ENCODE measurements around the gene HK1. TPM values are rescaled to one million over a fixed set of nuclear protein-coding genes. Genes with fewer than 3 reads are reported as not detected.

The HK1 gene
- total RNA-seq, 2 experiments from 2014 or later = 13.1 to 31.5 TPM

- Histone ChIP-seq H3K9me2 (ENCODE audit: insufficient read depth, low read length) (no peaks in the 10 kb centered on the region), H3K36me3 (ENCODE audit: insufficient read depth, low read length) (no peaks in the 10 kb centered on the region), H3K79me2 (ENCODE audit: insufficient read depth, low read depth, low read length) (no peaks in the 10 kb centered on the region), H3K9me3 (ENCODE audit: low read length) (no peaks in the 10 kb centered on the region), H3K4me2 (ENCODE audit: low read length) (peak overlapping the region; percentile 61), H2AFZ (ENCODE audit: low read length) (no peak overlapping the region), H3K27ac (ENCODE audit: low read depth, low read length, poor library complexity, severe bottlenecking) (peak overlapping the region; percentile 63), H3K4me1 (ENCODE audit: insufficient read depth, low read length, poor library complexity, severe bottlenecking) (peaks cover 51% of the 10 kb centered on the region), H4K20me1 (ENCODE audit: insufficient read depth, low read length) (no peaks in the 10 kb centered on the region), H3K4me3 (ENCODE audit: low read depth, low read length, poor library complexity, severe bottlenecking) (no peak overlapping the region)
- no TSS peak for BruUV-seq (replicated peaks)
- TF ChIP-seq EZH2phosphoT487 (IDR thresholded peaks at IDR 0.05; ENCODE audit: borderline replicate concordance, low read depth, low read length) (no peak), CTCF (conservative IDR thresholded peaks at IDR 0.05; ENCODE audit: low read length) (no peak)
- intact Hi-C loops (cut with micrococcal nuclease; ENCODE audit: unreplicated experiment) = loop anchor here (2.0 kb wide), 1 partner anchor 27 kb away; no protein-coding TSS in a partner anchor
- CTCF ChIA-PET (ENCODE audit: unreplicated experiment) = no interaction called here
- no peak for DNase-seq (ENCODE audit: low spot score)
- POLR2A ChIA-PET = interaction anchor here (0.6 kb wide), 1 partner anchor 237 kb away, joined by 4 read pairs; no protein-coding TSS in a partner anchor
Measured at GRCh38 chr10:69345890-69346474, 67.7 kb downstream of the HK1 start.

DNA sequence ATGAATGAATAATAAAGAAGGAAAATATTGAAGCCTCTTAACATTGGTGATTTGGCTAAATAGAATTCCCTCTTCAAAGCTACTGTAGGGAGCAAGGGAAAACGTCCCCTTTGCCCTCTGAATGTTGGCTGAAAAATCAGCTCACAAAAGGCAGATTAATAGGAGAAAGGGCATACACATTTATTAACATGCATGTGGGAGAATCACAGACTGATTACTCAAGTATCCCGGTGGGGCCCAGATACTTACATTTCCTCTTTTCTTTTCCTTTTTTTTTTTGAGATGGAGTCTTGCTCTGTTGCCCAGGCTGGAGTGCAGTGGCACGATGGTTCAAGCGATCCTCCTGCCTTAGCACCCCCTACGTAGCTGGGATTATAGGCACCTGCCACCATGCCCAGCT, 68.5 kb downstream of the HK1 start:
- TF ChIP-seq CTCF (conservative IDR thresholded peaks at IDR 0.05; ENCODE audit: low read length) (no peak), EZH2phosphoT487 (IDR thresholded peaks at IDR 0.05; ENCODE audit: borderline replicate concordance, low read depth, low read length) (no peak)

GRCh38 chr10:69348816-69349541, 70.7 kb downstream of the HK1 start:
- Histone ChIP-seq H3K9me2 (ENCODE audit: insufficient read depth, low read length) (no peaks in the 10 kb centered on the region), H2AFZ (ENCODE audit: low read length) (peak overlapping the region; percentile 76), H3K4me2 (ENCODE audit: low read length) (peak overlapping the region; percentile 67), H3K9me3 (ENCODE audit: low read length) (no peaks in the 10 kb centered on the region), H3K4me1 (ENCODE audit: insufficient read depth, low read length, poor library complexity, severe bottlenecking) (peaks cover 49% of the 10 kb centered on the region), H3K79me2 (ENCODE audit: insufficient read depth, low read depth, low read length) (no peaks in the 10 kb centered on the region), H3K36me3 (ENCODE audit: insufficient read depth, low read length) (no peaks in the 10 kb centered on the region), H3K27ac (ENCODE audit: low read depth, low read length, poor library complexity, severe bottlenecking) (peak overlapping the region; percentile 55), H4K20me1 (ENCODE audit: insufficient read depth, low read length) (no peaks in the 10 kb centered on the region), H3K4me3 (ENCODE audit: low read depth, low read length, poor library complexity, severe bottlenecking) (no peak overlapping the region)
- TF ChIP-seq CTCF (conservative IDR thresholded peaks at IDR 0.05; ENCODE audit: low read length) = no peak
- TF ChIP-seq EZH2phosphoT487 (IDR thresholded peaks at IDR 0.05; ENCODE audit: borderline replicate concordance, low read depth, low read length) = no peak
- DNase-seq (ENCODE audit: low spot score) = peak; percentile 61
- intact Hi-C loops (cut with micrococcal nuclease; ENCODE audit: unreplicated experiment) = no loop called here
- ChIA-PET CTCF (ENCODE audit: unreplicated experiment) (interaction anchor here (0.9 kb wide), 1 partner anchor 10 kb away, joined by 3 read pairs; no protein-coding TSS in a partner anchor), POLR2A (interaction anchor here (0.6 to 1.2 kb wide), 6 partner anchors 26 to 155 kb away, joined by 3 to 4 read pairs (median 4); no protein-coding TSS in a partner anchor)
- BruUV-seq (replicated peaks) = no TSS peak

More for the DNA sequence above, 68.5 kb downstream of the HK1 start:
- no TSS peak for BruUV-seq (replicated peaks)
- H3K79me2 ChIP-seq (ENCODE audit: insufficient read depth, low read depth, low read length) = no peaks in the 10 kb centered on the region
- no peak overlapping the region for H2AFZ ChIP-seq (ENCODE audit: low read length)
- no peaks in the 10 kb centered on the region for H3K36me3 ChIP-seq (ENCODE audit: insufficient read depth, low read length)
- ChIA-PET POLR2A (no interaction called here), CTCF (ENCODE audit: unreplicated experiment) (no interaction called here)
- no peaks in the 10 kb centered on the region for H3K9me2 ChIP-seq (ENCODE audit: insufficient read depth, low read length)
- no peaks in the 10 kb centered on the region for H3K9me3 ChIP-seq (ENCODE audit: low read length)
- intact Hi-C loops (cut with micrococcal nuclease; ENCODE audit: unreplicated experiment) = no loop called here
- H3K4me2 ChIP-seq (ENCODE audit: low read length) = no peak overlapping the region
- no peak overlapping the region for H3K4me3 ChIP-seq (ENCODE audit: low read depth, low read length, poor library complexity, severe bottlenecking)
- no peak overlapping the region for H3K27ac ChIP-seq (ENCODE audit: low read depth, low read length, poor library complexity, severe bottlenecking)
- H4K20me1 ChIP-seq (ENCODE audit: insufficient read depth, low read length) = no peaks in the 10 kb centered on the region
- DNase-seq (ENCODE audit: low spot score) = no peak
- H3K4me1 ChIP-seq (ENCODE audit: insufficient read depth, low read length, poor library complexity, severe bottlenecking) = peaks cover 51% of the 10 kb centered on the region
